GM04503 (cell line): Measurements from ENCODE around the gene CCSER1.
"Not testable (repeated sequence)": the region's sequence is repeated elsewhere in the genome, so short reads cannot be mapped to it uniquely, and the experiment has no call there.

Experiments used
- DNase-seq: peaks from one replicate; pipeline ENCODE4 v3.0.0-alpha.2; 2012; ENCODE audit warnings: low read depth

CCSER1 gene

GRCh38 chr4:90840828-90841227, 713.6 kb downstream of the CCSER1 start:
- DNase-seq = no peak

DNA sequence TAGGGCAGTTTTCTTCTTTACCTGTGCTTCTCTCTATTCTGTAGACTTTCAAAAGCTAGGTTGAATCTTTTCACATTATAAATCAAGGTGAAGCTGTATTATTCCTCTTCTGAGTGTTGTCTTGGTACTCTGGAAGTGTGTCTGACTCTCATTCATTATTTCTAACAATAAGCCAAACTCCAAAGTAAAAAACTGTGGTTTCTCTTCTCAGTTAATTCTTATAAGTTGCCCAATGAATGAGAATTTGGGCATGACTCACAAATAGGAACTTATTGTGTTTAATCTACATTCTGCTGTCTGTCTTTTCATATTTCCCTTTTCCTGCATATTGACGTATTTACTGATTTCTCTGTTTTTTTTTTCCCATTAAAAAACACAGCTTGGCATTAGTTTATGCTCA, 714.5 kb downstream of the CCSER1 start:
- DNase-seq = no peak

DNA sequence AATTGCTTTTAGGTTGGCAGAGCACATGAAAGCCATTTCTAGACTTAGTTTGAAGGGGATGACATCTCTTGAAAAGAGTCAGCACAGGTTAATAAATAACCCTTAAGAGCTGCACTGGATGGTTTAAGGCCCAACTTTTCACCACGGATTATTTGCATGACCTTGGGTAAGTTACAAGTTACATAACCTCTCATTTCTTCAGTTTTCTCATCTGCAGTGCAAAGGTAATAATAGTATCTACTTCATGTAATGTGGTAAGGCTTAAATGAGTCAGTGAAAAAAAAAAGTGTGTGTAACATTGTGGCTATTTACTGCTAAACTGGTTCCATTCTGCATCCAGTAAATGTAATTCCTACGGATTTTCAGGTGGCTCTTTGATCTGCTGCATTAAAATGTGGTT, 715.8 kb downstream of the CCSER1 start:
- no peak for DNase-seq

DNA sequence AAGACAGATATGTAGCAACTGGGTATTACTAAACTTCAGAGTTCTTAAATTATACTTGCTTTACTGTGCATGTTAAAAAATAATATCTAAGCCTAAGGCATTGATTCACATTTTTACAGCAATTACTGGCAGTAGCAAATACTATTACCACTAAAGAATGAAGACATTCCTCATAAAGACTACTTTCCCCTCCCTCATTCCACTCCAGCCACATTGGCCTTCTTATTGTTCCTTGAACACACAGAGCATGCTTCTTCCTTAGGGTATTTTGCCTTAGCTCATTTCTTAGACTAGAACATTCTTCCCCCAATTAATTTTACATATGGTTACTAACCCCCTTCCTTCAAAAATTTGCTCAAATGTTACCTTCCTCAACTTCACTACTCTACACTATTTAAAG, 717.0 kb downstream of the CCSER1 start:
- DNase-seq = no peak

DNA sequence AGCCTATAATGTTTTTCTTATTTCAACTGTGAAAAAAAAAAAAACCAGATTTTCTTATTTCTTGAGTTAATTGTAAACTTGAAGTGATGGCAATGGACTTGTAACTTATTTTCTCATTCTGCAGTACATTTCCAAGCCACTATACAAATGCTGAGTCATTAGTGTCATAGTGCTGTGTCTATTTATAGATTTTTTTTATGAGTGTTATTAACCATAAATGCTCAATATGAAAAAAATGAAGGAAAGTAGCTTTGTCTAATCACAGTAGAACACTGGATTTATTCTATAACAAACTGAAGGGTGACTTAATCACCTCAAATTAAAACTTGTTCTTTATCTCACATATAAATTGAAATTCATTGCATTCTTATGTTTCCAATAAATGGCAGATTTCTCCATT, 718.6 kb downstream of the CCSER1 start:
- no peak for DNase-seq

DNA sequence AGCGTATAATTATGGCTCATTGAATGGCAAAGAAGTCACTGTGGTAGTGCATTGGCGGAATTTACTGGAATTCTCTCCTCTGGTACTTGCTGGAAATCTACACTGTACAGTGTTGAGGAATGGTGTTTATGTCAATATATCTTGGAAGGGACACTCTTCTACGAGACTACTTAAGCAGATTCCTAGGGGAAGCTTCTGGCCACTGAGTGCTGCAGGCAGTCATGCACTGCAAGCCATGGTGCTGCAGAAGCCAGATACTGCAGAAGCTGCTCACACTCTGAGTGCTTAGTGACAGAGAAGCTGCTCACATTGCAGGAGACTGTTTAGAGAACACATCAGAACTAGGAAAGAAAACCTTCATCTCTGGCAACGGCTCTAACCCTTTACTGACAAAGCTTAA, 725.0 kb downstream of the CCSER1 start:
- DNase-seq = no peak

GRCh38 chr4:90855111-90855510, 727.9 kb downstream of the CCSER1 start:
- no peak for DNase-seq

- no peak for DNase-seq
Observed at GRCh38 chr4:90857081-90857820, 730.1 kb downstream of the CCSER1 start.

GRCh38 chr4:90875791-90876190, 748.6 kb downstream of the CCSER1 start:
- no peak for DNase-seq

DNA sequence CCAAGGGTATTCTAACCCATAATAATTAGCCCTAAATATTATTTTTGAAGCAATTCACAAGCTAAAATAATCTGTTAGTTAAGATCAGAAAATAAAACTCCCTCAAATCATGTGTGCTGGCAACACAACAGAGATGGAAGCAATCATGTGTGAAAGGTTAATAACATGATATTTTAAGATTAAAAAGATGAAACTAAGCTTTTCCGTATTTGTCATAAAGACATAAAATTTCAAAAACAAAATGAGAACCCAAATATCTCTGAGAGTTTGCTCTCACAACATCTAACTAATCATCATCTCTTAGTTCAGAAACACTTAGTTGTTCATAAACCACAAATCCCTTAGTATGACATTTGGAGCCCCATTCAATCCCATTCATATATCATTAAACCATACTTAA, 749.1 kb downstream of the CCSER1 start:
- no peak for DNase-seq

- no peak for DNase-seq
Observed at GRCh38 chr4:90883519-90883918, 756.3 kb downstream of the CCSER1 start.

GRCh38 chr4:90888571-90888970, 761.4 kb downstream of the CCSER1 start:
- no peak for DNase-seq

DNA sequence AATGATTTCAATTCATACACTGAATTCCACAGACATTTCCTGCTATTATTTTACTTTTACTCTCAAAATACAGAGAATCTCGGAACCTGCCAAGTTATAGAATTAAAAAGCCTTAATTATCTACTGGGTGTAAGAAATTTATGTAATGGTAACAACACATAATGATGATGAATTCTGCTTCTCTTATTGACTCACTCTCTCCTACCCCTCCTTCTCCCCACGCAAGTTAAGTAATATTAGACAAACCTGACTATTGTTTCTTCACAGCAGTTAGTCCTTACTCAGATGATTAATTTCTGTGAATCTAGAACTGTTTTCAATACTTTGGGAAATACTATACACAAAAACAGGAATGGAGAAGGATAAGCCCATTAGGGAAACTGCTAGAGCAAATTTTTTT, 762.0 kb downstream of the CCSER1 start:
- DNase-seq = no peak

DNA sequence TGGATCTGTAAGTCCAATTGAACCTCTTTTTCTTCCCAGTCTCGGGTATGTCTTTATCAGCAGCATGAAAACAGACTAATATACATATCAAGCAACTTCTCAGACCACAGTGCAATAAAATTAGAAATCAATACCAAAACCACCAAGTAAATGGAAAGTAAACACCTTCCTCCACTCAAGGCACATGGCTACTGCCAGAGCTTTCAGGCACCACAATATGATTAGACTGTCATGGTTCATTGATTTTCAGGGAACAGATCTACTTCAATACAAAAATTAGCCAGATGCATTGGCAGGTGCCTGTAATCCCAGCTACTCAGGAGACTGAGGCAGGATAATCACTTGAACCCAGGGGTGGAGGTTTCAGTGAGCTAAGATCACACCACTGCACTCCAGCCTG, 776.2 kb downstream of the CCSER1 start:
- DNase-seq = not testable (repeated sequence)

DNA sequence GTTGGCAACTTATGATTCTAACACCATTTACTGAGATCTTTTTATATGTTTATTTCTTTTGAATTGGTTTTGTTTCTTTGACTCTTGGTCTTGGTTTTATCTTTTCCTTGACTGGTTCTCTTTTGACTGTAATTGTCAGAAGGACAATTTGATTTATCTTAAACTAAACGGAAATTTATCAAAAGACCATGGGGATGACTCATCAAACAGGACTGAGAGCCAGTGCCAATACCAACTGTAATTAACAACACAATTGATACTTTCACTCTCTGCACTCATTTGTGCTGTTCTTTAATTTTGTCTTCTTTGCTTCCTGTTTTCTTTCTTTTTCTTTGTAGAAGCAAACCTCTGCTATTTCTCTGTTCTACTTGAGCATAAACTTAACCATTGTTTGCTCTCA, 776.8 kb downstream of the CCSER1 start:
- no peak for DNase-seq

DNA sequence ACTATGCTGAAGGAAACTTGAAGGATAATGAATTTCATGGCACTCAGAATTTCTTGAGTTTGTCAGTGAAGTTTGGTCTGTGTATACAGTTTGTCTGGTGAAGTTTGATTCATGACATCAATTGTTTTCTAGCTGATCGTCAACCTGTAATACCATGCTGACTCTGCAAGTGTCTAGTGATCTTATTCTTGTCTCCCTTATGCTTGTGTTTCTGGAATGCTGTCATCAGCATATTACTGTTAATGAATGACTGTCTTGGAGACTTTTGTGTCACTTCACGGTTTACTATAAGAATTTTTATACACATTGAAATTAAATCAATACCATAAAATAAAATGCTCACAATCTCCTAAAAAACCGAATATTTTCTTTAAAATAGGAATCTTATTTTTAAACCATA, 779.0 kb downstream of the CCSER1 start:
- DNase-seq = no peak

GRCh38 chr4:90911724-90912434, 784.7 kb downstream of the CCSER1 start:
- not testable (repeated sequence) for DNase-seq

- no peak for DNase-seq
Observed at GRCh38 chr4:90922174-90922573, 795.0 kb downstream of the CCSER1 start.

GRCh38 chr4:90926957-90927356, 799.8 kb downstream of the CCSER1 start:
- DNase-seq = no peak

DNA sequence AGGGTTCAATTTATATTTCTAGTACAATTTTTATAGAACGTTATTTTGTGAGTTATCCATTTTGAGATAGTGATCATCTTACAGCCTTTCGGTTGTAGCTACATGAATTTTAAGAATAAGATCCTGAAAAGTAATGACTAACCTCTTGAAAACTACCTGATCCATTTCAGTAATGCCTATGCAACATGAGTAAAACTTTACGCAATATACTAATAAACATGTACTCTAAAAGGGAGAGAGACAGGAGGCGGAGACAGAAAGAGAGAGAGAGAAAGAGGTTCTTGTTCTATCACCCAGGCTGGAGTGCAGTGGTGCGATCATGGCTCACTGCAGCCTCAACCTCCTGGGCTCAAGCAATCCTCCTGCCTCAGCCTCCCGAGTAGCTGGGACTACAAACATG, 816.1 kb downstream of the CCSER1 start:
- no peak for DNase-seq

- no peak for DNase-seq
Observed at GRCh38 chr4:90946945-90947344, 819.8 kb downstream of the CCSER1 start.

DNA sequence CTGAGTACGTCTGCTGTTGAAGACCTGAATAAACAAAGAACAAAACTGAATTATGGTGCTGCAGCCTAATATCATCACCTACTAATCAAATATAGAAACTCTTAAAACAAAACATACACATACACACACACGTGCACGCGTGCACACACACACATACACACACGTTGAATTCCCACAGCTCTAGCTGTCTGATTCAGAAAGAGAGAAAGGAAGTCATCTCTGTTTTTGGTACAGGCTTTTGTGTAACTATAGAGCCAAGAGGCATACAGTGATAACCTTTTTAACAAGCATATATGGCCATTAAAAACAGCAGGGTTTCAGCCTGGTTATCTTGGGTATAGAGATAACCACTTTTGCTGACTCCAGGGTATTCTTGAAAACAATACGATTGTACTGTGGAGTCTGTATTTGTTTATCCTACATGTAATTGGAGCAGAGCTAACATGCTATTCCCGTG, 823.2 kb downstream of the CCSER1 start:
- DNase-seq = no peak

- DNase-seq = no peak
Observed at GRCh38 chr4:90951037-90951436, 823.8 kb downstream of the CCSER1 start.
